Mesothelial cell of epicardium (in vitro differentiated cells): ENCODE measurements around the gene OPTC. TPM values are rescaled to one million over a fixed set of nuclear protein-coding genes. Genes with fewer than 3 reads are reported as not detected.

Experiments
- DNase-seq, 2 experiments: peaks; one replicate each; pipeline ENCODE4 v3.0.0; 2021; ENCODE audit warnings: low spot score in 2 of 2; ENCODE audit not compliant: unreplicated experiment in 2 of 2
- H3K27ac Mint-ChIP-seq: 2 replicates; pipeline ENCODE4 v1.8.0; 2021; ENCODE audit warnings: mixed read lengths
- H3K27me3 Mint-ChIP-seq: 2 replicates; pipeline ENCODE4 v1.8.0; 2021; ENCODE audit warnings: low read depth, mixed read lengths
- H3K36me3 Mint-ChIP-seq: 2 replicates; pipeline ENCODE4 v1.8.0; 2021; ENCODE audit warnings: mixed read lengths
- H3K4me1 Mint-ChIP-seq: 2 replicates; pipeline ENCODE4 v1.8.0; 2021; ENCODE audit warnings: mixed read lengths
- H3K4me3 Mint-ChIP-seq: 2 replicates; pipeline ENCODE4 v1.8.0; 2021; ENCODE audit warnings: mild to moderate bottlenecking, moderate library complexity, mixed read lengths
- H3K9me3 Mint-ChIP-seq: 2 replicates; pipeline ENCODE4 v1.8.0; 2021; ENCODE audit warnings: mixed read lengths
- CTCF ChIP-seq: fragments of 200-600 bp; sonication (generic); IDR thresholded peaks from one replicate; pipeline ENCODE4 v1.5.0; 2021; ENCODE audit warnings: antibody characterized with exemption; ENCODE audit not compliant: unreplicated experiment
- total RNA-seq: library from RNA; stranded (reverse); gene quantifications from 3 replicates; pipeline ENCODE4 v1.2.1, GENCODE V29; 2021

Gene OPTC
- total RNA-seq, 1 donor from 2014 or later: not detected

GRCh38 chr1:203526572-203526971 lies 32.6 kb downstream of the OPTC start:
- peak overlapping the region; percentile 79 for H3K27ac Mint-ChIP-seq
- H3K4me1 Mint-ChIP-seq: peaks cover 46% of the 10 kb centered on the region
- H3K36me3 Mint-ChIP-seq: no peaks in the 10 kb centered on the region
- no peak overlapping the region for H3K4me3 Mint-ChIP-seq
- H3K9me3 Mint-ChIP-seq: no peaks in the 10 kb centered on the region
- no peaks in the 10 kb centered on the region for H3K27me3 Mint-ChIP-seq
- no peak for TF ChIP-seq CTCF
- no peak for DNase-seq

GRCh38 chr1:203527013-203527412 lies 33.1 kb downstream of the OPTC start:
- Mint-ChIP-seq H3K4me3 (no peak overlapping the region), H3K36me3 (no peaks in the 10 kb centered on the region), H3K4me1 (peaks cover 43% of the 10 kb centered on the region), H3K27me3 (no peaks in the 10 kb centered on the region), H3K27ac (peak overlapping the region; percentile 79), H3K9me3 (no peaks in the 10 kb centered on the region)
- no peak for DNase-seq
- no peak for TF ChIP-seq CTCF

GRCh38 chr1:203528063-203528462 lies 34.1 kb downstream of the OPTC start:
- TF ChIP-seq CTCF: no peak
- Mint-ChIP-seq H3K4me1 (peaks cover 36% of the 10 kb centered on the region), H3K36me3 (no peaks in the 10 kb centered on the region), H3K27me3 (no peaks in the 10 kb centered on the region), H3K9me3 (no peaks in the 10 kb centered on the region), H3K4me3 (no peak overlapping the region), H3K27ac (no peak overlapping the region)
- DNase-seq: no peak

- Mint-ChIP-seq H3K4me1 (peaks cover 41% of the 10 kb centered on the region), H3K9me3 (no peaks in the 10 kb centered on the region), H3K27me3 (no peaks in the 10 kb centered on the region), H3K4me3 (no peak overlapping the region), H3K36me3 (no peaks in the 10 kb centered on the region), H3K27ac (peak overlapping the region; percentile 38)
- no peak for DNase-seq
- no peak for TF ChIP-seq CTCF
Observed at GRCh38 chr1:203528976-203529835, 35.3 kb downstream of the OPTC start.

GRCh38 chr1:203531063-203531462 lies 37.1 kb downstream of the OPTC start:
- Mint-ChIP-seq H3K4me3 (no peak overlapping the region), H3K27ac (no peak overlapping the region), H3K9me3 (no peaks in the 10 kb centered on the region), H3K4me1 (peaks cover 53% of the 10 kb centered on the region), H3K27me3 (no peaks in the 10 kb centered on the region), H3K36me3 (no peaks in the 10 kb centered on the region)
- TF ChIP-seq CTCF: no peak
- no peak for DNase-seq
